Erythroblast (primary cell): ENCODE measurements around the gene HDAC4.

Source experiments
- GATA1 ChIP-seq: IDR thresholded peaks from 2 replicates; pipeline ENCODE4 v1.6.1; 2011; ENCODE audit warnings: low read depth, mild to moderate bottlenecking, control low read depth, low read length, moderate library complexity
- POLR2A ChIP-seq: IDR thresholded peaks from 2 replicates; pipeline ENCODE4 v1.6.1; 2011; ENCODE audit warnings: mild to moderate bottlenecking, low read length

GRCh38 chr2:239230318-239231052, 170.3 kb downstream of the HDAC4 start:
- TF ChIP-seq POLR2A (no peak), GATA1 (no peak)
